ENCODE data around the gene PTPRM. TPM values are rescaled to one million over a fixed set of nuclear protein-coding genes. Genes with fewer than 3 reads are reported as not detected.
A peak's percentile ranks its signal among the peaks of the same experiment; 100 is the strongest.

Gene PTPRM
- total and polyA plus RNA-seq, 7 donors = 3.9 to 151 (median 62.8) TPM

DNA sequence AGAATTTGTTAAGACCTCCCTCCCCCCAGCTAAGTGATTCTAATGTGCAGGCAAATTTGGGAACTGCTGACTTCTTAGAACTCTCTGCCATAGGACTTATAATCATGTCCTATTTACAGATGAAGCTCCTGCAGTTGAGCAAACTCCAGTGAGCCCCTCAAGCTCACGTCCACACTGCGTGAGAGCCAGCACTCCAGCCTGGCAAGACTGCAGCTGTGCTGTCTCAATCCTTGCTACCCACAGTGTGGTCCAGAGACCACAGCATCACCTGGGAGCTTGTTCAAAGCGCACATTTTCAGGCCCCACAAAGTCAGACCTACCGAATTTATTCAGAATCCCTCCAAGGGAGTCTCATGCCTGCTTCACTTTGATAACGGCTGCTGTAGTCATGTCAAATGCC, 799.0 kb downstream of the PTPRM start:
- 88 to 91% methylated on average over 5 of the region's 5 CpGs for WGBS, 2 donors

DNA sequence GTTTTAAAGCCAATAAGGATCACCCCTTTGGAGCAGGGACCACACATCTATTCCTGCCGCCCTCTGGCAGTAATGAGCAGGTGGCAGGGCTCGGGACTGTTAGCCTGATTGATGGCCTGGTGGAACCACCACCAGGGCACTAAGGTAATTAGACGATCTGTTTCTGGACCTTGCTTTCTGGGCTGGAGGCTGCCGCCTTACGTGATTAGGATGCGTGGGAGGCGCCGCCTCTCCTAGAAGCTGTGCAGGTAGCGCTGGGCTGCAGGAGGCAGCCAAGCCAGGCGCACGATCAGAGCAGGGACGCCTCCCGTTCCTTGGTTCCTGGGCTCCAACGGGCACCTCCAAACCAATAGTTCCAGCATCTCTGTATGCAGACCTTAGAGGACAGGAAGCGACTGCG, 799.5 kb downstream of the PTPRM start:
- TF ChIP-seq, protein P1, sequence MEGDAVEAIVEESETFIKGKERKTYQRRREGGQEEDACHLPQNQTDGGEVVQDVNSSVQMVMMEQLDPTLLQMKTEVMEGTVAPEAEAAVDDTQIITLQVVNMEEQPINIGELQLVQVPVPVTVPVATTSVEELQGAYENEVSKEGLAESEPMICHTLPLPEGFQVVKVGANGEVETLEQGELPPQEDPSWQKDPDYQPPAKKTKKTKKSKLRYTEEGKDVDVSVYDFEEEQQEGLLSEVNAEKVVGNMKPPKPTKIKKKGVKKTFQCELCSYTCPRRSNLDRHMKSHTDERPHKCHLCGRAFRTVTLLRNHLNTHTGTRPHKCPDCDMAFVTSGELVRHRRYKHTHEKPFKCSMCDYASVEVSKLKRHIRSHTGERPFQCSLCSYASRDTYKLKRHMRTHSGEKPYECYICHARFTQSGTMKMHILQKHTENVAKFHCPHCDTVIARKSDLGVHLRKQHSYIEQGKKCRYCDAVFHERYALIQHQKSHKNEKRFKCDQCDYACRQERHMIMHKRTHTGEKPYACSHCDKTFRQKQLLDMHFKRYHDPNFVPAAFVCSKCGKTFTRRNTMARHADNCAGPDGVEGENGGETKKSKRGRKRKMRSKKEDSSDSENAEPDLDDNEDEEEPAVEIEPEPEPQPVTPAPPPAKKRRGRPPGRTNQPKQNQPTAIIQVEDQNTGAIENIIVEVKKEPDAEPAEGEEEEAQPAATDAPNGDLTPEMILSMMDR (IDR thresholded peaks at IDR 0.05) = no peak
- TF ChIP-seq POLR2A (IDR thresholded peaks at IDR 0.05) = no peak
- no peak for TF ChIP-seq POLR2AphosphoS5 (IDR thresholded peaks at IDR 0.05)
- TF ChIP-seq EP300 (IDR thresholded peaks at IDR 0.05) = no peak
- Histone ChIP-seq H3K27ac (no peak overlapping the region), H3K27me3 (no peaks in the 10 kb centered on the region), H3K9me3 (no peaks in the 10 kb centered on the region), H3K4me1 (peaks cover 0 to 22% (median 6%) of the 10 kb centered on the region in 4 donors), H3K36me3 (no peaks in the 10 kb centered on the region), H3K4me3 (no peak overlapping the region)
- 55 to 81% methylated on average over 16 of the region's 16 CpGs for WGBS, 2 donors
- DNase-seq = no peak
- intact Hi-C loops (cut with DNase I) = no loop called here

More for the DNA sequence above, 799.0 kb downstream of the PTPRM start:
- Histone ChIP-seq H3K36me3 (no peaks in the 10 kb centered on the region), H3K4me1 (peaks cover 0 to 22% (median 6%) of the 10 kb centered on the region in 4 donors), H3K4me3 (no peak overlapping the region), H3K27me3 (no peaks in the 10 kb centered on the region), H3K9me3 (no peaks in the 10 kb centered on the region), H3K27ac (no peak overlapping the region)
- intact Hi-C loops (cut with DNase I) = no loop called here
- TF ChIP-seq POLR2A (IDR thresholded peaks at IDR 0.05) = no peak
- no peak for TF ChIP-seq POLR2AphosphoS5 (IDR thresholded peaks at IDR 0.05)
- TF ChIP-seq EP300 (IDR thresholded peaks at IDR 0.05) = no peak
- TF ChIP-seq, protein P1 (IDR thresholded peaks at IDR 0.05) = no peak
- DNase-seq = no peak

DNA sequence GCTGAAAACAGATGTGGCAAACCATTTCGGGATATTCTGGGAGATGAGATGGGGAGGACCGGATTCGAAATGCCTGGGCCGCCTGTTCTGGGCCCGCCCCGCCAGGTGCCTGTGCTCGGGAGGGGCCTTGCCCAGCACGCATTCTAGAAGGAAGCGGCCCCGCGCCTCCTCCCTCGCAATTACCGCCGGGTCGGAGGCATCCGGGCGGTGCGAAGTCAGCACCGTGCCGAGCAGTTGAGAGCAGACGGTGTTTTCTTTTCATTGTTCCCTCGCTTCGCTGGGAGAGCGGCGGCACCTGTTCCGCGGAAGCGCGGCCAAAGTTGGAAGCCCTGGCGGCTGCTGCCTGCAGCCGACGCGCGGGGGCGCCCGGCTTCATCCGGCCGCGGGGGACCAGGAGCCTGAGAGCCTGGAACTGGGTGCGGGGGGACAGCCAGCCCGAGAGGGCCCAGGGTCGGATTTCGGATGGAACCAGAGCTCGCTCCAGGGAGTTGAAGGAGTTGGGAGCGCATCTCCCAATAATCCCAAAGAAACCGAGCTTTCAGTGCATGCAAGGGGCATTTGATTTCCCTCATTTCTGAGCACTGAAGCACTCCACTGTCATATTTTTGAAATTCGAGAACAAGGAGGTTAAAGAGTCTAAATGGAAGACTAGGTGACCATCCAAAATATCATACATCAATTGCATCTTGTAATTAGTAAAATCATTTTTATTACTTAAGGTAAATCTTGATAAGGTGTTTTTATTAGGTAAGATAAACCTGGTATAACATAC, 800.3 kb downstream of the PTPRM start:
- H3K9me3 ChIP-seq = no peaks in the 10 kb centered on the region
- peaks cover 0 to 22% (median 6%) of the 10 kb centered on the region in 4 donors for H3K4me1 ChIP-seq
- no peak overlapping the region for H3K27ac ChIP-seq
- H3K36me3 ChIP-seq = no peaks in the 10 kb centered on the region
- H3K27me3 ChIP-seq = no peaks in the 10 kb centered on the region
- TF ChIP-seq, protein P1 (IDR thresholded peaks at IDR 0.05) = peak in 3 of 4 experiments; percentile 15 to 54 (median 47)
- TF ChIP-seq POLR2AphosphoS5 (IDR thresholded peaks at IDR 0.05) = no peak
- no peak for DNase-seq
- peak overlapping the region in 3 of 4 donors; percentile 19 to 33 (median 22) for H3K4me3 ChIP-seq
- intact Hi-C loops (cut with DNase I) = no loop called here
- WGBS, 2 donors = 3 to 6% methylated on average over 47 of the region's 47 CpGs

DNA sequence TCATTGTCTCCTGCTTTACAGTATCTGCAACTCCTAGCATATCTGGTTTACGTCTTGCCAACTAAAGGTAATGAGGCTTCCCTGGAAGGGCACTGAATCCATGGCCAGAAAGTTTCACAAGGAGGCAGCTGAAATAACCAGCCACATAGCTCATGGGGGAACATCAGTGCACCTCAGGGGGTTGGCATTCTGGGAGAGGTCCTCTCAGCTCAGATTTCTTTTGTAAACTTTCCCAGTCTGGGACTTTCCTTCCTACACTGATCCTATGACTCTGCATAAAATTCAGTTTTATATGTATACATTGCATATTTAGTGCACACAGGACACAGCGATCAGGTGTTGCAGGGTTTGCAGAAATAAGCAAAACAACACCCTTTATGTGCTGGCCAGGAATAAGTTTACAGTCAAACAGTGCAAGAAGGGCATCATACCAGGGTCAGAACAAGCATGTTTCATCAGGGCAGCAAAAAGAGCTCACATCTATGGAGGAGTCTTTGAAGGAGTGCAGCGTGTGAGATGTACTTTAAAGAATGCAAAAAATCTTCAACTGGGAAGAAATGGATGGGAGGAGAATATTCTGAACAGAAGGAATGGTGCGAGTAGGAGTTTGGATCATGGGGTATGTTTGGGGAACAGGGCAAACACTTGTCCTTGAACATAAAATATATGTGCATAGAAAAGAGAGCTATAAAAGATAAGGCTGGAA, 801.5 kb downstream of the PTPRM start:
- no peaks in the 10 kb centered on the region for H3K27me3 ChIP-seq
- H3K4me3 ChIP-seq = no peak overlapping the region
- H3K36me3 ChIP-seq = no peaks in the 10 kb centered on the region
- peaks cover 0 to 15% (median 6%) of the 10 kb centered on the region in 4 donors for H3K4me1 ChIP-seq
- TF ChIP-seq POLR2A (IDR thresholded peaks at IDR 0.05) = no peak
- TF ChIP-seq EP300 (IDR thresholded peaks at IDR 0.05) = no peak
- TF ChIP-seq, protein P1 (IDR thresholded peaks at IDR 0.05) = no peak
- TF ChIP-seq POLR2AphosphoS5 (IDR thresholded peaks at IDR 0.05) = no peak
- no peak for DNase-seq
- intact Hi-C loops (cut with DNase I) = no loop called here
- no peak overlapping the region for H3K27ac ChIP-seq
- 79 to 87% methylated on average over 4 of the region's 4 CpGs for WGBS, 2 donors
- H3K9me3 ChIP-seq = no peaks in the 10 kb centered on the region

Measured in sigmoid colon (tissue), 7 donors.